Measurements from ENCODE around the gene TFCP2L1. TPM values are rescaled to one million over a fixed set of nuclear protein-coding genes. Genes with fewer than 3 reads are reported as not detected.

Gene TFCP2L1
- total RNA-seq, 1 experiment from 2014 or later: 1.8 TPM

GRCh38 chr2:121294881-121295840 lies 10.2 kb upstream of the TFCP2L1 start:
- Mint-ChIP-seq H3K4me3 (no peak overlapping the region), H3K27me3 (ENCODE audit: low read depth) (peaks cover 7% of the 10 kb centered on the region), H3K36me3 (ENCODE audit: insufficient read depth in 1 of 3, low read depth in 3 of 3) (no peaks in the 10 kb centered on the region), H3K9me3 (no peaks in the 10 kb centered on the region; a peak in 1 of 5 replicates), H3K4me1 (peaks cover 2 to 5% of the 10 kb centered on the region in 2 experiments; a peak in 3 of 4 replicates), H3K27ac (no peak overlapping the region)
- WGBS (ENCODE audit: extremely low coverage, insufficient read length, low lambda C conversion rate): no CpG with 5 or more reads among the region's 9 CpGs
- no peak overlapping the region for H2BK12ac ChIP-seq (ENCODE audit: insufficient read length, low read depth, low read length)
- no peak overlapping the region for H2AFZ ChIP-seq (ENCODE audit: low read length)
- no peak for DNase-seq
- H3K14ac ChIP-seq (ENCODE audit: insufficient read depth, low read length): no peak overlapping the region
- no peaks in the 10 kb centered on the region for H3K23me2 ChIP-seq (ENCODE audit: insufficient read length, low read depth, low read length, poor library complexity, severe bottlenecking)
- H3K27ac ChIP-seq (ENCODE audit: insufficient read length, low read depth, low read length): no peak overlapping the region
- H3K27me3 ChIP-seq (ENCODE audit: insufficient read depth, low read length): no peaks in the 10 kb centered on the region
- H3K4ac ChIP-seq (ENCODE audit: low read depth, low read length): no peak overlapping the region
- no peak overlapping the region for H2AK5ac ChIP-seq (ENCODE audit: insufficient read length, low read length)
- no peak overlapping the region for H3K4me2 ChIP-seq (ENCODE audit: insufficient read depth, insufficient read length, low read length)
- no peak overlapping the region for H2BK20ac ChIP-seq (ENCODE audit: low read depth, low read length, poor library complexity, severe bottlenecking)
- no peak overlapping the region for H2BK15ac ChIP-seq (ENCODE audit: low read depth, low read length)
- H3K9me3 ChIP-seq (ENCODE audit: control insufficient read depth, low read depth, low read length): no peaks in the 10 kb centered on the region
- no peaks in the 10 kb centered on the region for H3K79me1 ChIP-seq (ENCODE audit: insufficient read depth, low read depth, low read length, poor library complexity, severe bottlenecking)
- H4K5ac ChIP-seq (ENCODE audit: insufficient read length, low read depth, low read length): no peak overlapping the region
- H3K4me1 ChIP-seq (ENCODE audit: insufficient read depth, low read length): no peaks in the 10 kb centered on the region
- no peak overlapping the region for H3K23ac ChIP-seq (ENCODE audit: insufficient read length, low read depth, low read length)
- H3T11ph ChIP-seq (ENCODE audit: low read length): no peak overlapping the region
- no peak overlapping the region for H2BK5ac ChIP-seq (ENCODE audit: insufficient read length, low read length)
- H3K9ac ChIP-seq (ENCODE audit: extremely low read depth, insufficient read length, low read length): no peak overlapping the region
- no peak overlapping the region for H4K91ac ChIP-seq (ENCODE audit: insufficient read length, low read depth, low read length)
- H2BK120ac ChIP-seq (ENCODE audit: low read depth, low read length, poor library complexity, severe bottlenecking): no peak overlapping the region
- no peaks in the 10 kb centered on the region for H3K79me2 ChIP-seq (ENCODE audit: insufficient read depth, low read length)
- no peak overlapping the region for H4K8ac ChIP-seq (replicated peaks; ENCODE audit: insufficient read length, low read depth, low read length)
- TF ChIP-seq CTCF (conservative IDR thresholded peaks at IDR 0.05): no peak
- H4K20me1 ChIP-seq (ENCODE audit: control insufficient read depth, insufficient read depth, insufficient read length): no peaks in the 10 kb centered on the region
- H3K56ac ChIP-seq (ENCODE audit: insufficient read length, low read depth, low read length): no peak overlapping the region
- H3K18ac ChIP-seq (ENCODE audit: insufficient read length, low read depth, low read length): no peak overlapping the region

All from H9 (cell line).